HepG2 (cell line): ENCODE data around the gene TMEM63B. TPM values are rescaled to one million over a fixed set of nuclear protein-coding genes. Genes with fewer than 3 reads are reported as not detected.
A peak's percentile ranks its signal among the peaks of the same experiment; 100 is the strongest.

ENCODE experiments used
- ATAC-seq: fragments of 200-7000 bp; cut with Tn5 transposase; 3 replicates; pipeline ENCODE4 v1.9.1; 2020; ENCODE audit warnings: mild to moderate bottlenecking, moderate library complexity
- Bru-seq: library from RNA; stranded (reverse); fragments of 400-500 nt; gene quantifications from one replicate; lab custom pipeline; 2021; lab: Mats Ljungman, UMichigan
- BruChase-seq, 2 experiments: library from RNA; stranded (reverse); fragments of 400-500 nt; gene quantifications; one replicate each; lab custom pipeline; 2021; lab: Mats Ljungman, UMichigan
- BruUV-seq: library from RNA; stranded (reverse); fragments of 400-500 nt; replicated peaks from 2 replicates; lab custom pipeline; 2021; lab: Mats Ljungman, UMichigan
- CTCF ChIA-PET: fragments of 300-600 bp; formaldehyde crosslinking; extraction: SDS; loops from one replicate; lab custom pipeline; 2021; ENCODE audit warnings: low total read pairs, inconsistent platforms, low intra/inter-chr PET ratio; lab: Yijun Ruan, JAX
- POLR2A ChIA-PET: fragments of 350-600 bp; sonication (Branson Sonifier 250); formaldehyde crosslinking; loops from one replicate; lab custom pipeline; 2020; ENCODE audit warnings: antibody characterized with exemption, inconsistent platforms; lab: Yijun Ruan, JAX
- DNase-seq: peaks from one replicate; pipeline ENCODE4 v3.0.0-alpha.2; 2015; ENCODE audit warnings: low spot score
- FAIRE-seq: peaks from 3 replicates; lab custom pipeline; 2011; peaks lifted over from hg19 to GRCh38; lab: Jason Lieb, UNC
- H2AFZ ChIP-seq: one replicate; pipeline ENCODE4 v1.6.1; 2011; ENCODE audit warnings: low read length, inconsistent platforms
- H3K27ac ChIP-seq: fragments of 300-600 bp; 3 replicates; pipeline ENCODE4 v1.8.0; 2011; ENCODE audit warnings: mixed run types, mild to moderate bottlenecking, mixed read lengths, low read length, inconsistent platforms; ENCODE audit not compliant: insufficient read depth; ENCODE audit errors: extremely low read length
- H3K27me3 ChIP-seq, 2 experiments: fragments of 200-600 bp in 1 of 2; 2 replicates in 1 of 2; 3 replicates in 1 of 2; pipeline versions ENCODE4 v1.6.0 to v1.8.0; 2011; ENCODE audit warnings: low read length in 2 of 2, mild to moderate bottlenecking in 2 of 2, moderate library complexity in 2 of 2, inconsistent platforms in 1 of 2; ENCODE audit not compliant: insufficient read depth in 2 of 2, control insufficient read depth in 1 of 2
- H3K36me3 ChIP-seq, 2 experiments: fragments of 200-600 bp in 1 of 2; replicated peaks in 1 of 2; 2 replicates in 1 of 2; 3 replicates in 1 of 2; pipeline versions ENCODE4 v1.5.1 to v1.8.0; 2011; ENCODE audit warnings: low read length in 2 of 2, inconsistent platforms in 1 of 2; ENCODE audit not compliant: insufficient read depth in 2 of 2, control insufficient read depth in 1 of 2
- H3K4me1 ChIP-seq: 2 replicates; pipeline ENCODE4 v1.5.1; 2012; ENCODE audit warnings: low read length, inconsistent platforms; ENCODE audit not compliant: insufficient read depth
- H3K4me2 ChIP-seq: 2 replicates; pipeline ENCODE4 v1.6.0; 2011; ENCODE audit warnings: low read depth, low read length, inconsistent platforms
- H3K4me3 ChIP-seq, 3 experiments: fragments of 200-600 bp in 1 of 3; sonication (generic), shearing (Covaris generic) in 1 of 3; replicated peaks in 1 of 3; 2 replicates each; pipeline ENCODE4 v1.5.1; 2011 to 2016; ENCODE audit warnings: low read length in 3 of 3, inconsistent platforms in 2 of 3, low read depth in 2 of 3, mild to moderate bottlenecking in 2 of 3, control low read depth in 1 of 3, mixed read lengths in 1 of 3; ENCODE audit not compliant: insufficient read depth in 1 of 3
- H3K79me2 ChIP-seq: one replicate; pipeline ENCODE4 v1.6.1; 2011; ENCODE audit warnings: low read length, inconsistent platforms; ENCODE audit not compliant: insufficient read depth
- H3K9ac ChIP-seq: 2 replicates; pipeline ENCODE4 v1.6.0; 2011; ENCODE audit warnings: mild to moderate bottlenecking, low read depth, low read length, inconsistent platforms; ENCODE audit not compliant: insufficient read depth
- H3K9me3 ChIP-seq: 2 replicates; pipeline ENCODE4 v1.5.1; 2012; ENCODE audit warnings: mild to moderate bottlenecking, low read length
- H4K20me1 ChIP-seq: 2 replicates; pipeline ENCODE4 v1.6.0; 2011; ENCODE audit warnings: inconsistent platforms, mild to moderate bottlenecking, low read length, moderate library complexity; ENCODE audit not compliant: insufficient read depth
- DPF2 ChIP-seq: sonication (generic); formaldehyde crosslinking; IDR thresholded peaks from 2 replicates; pipeline ENCODE4 v1.4.0; 2020; ENCODE audit warnings: mild to moderate bottlenecking, low read depth, missing genetic modification reagents, borderline replicate concordance
- LCORL ChIP-seq, 2 experiments: fragments of 450-650 bp in 1 of 2; sonication (generic) in 1 of 2; formaldehyde crosslinking in 1 of 2; IDR thresholded peaks; 2 replicates each; pipeline versions ENCODE4 v1.5.0 to v1.6.1; 2017 to 2020; ENCODE audit warnings: antibody characterized with exemption in 1 of 2, missing genetic modification reagents in 1 of 2
- MAZ ChIP-seq, 2 experiments: sonication (generic) in 1 of 2; formaldehyde crosslinking in 1 of 2; IDR thresholded peaks; 2 replicates each; pipeline versions ENCODE4 v1.5.0 to v1.6.1; 2012 to 2020; ENCODE audit warnings: low read depth in 2 of 2, mild to moderate bottlenecking in 2 of 2, borderline replicate concordance in 1 of 2, improper control_type of control experiment in 1 of 2, low read length in 1 of 2, missing genetic modification reagents in 1 of 2, moderate library complexity in 1 of 2
- NFKB2 ChIP-seq: sonication (generic); formaldehyde crosslinking; IDR thresholded peaks from 2 replicates; pipeline ENCODE4 v1.4.0; 2020; ENCODE audit warnings: missing genetic modification reagents, borderline replicate concordance
- SP1 ChIP-seq, 2 experiments: fragments of 450-650 bp in 1 of 2; sonication (generic) in 1 of 2; formaldehyde crosslinking in 1 of 2; IDR thresholded peaks; 2 replicates each; pipeline versions ENCODE4 v1.4.0 to v1.6.1; 2016 to 2020; ENCODE audit warnings: missing genetic modification reagents in 1 of 2
- ZNF138 ChIP-seq: sonication (generic); formaldehyde crosslinking; IDR thresholded peaks from 2 replicates; pipeline ENCODE4 v1.5.0; 2020; ENCODE audit warnings: mild to moderate bottlenecking, low read depth, missing genetic modification reagents
- ZNF607 ChIP-seq: sonication (generic); formaldehyde crosslinking; IDR thresholded peaks from 2 replicates; pipeline ENCODE4 v1.5.1; 2020; ENCODE audit warnings: missing genetic modification reagents, mild to moderate bottlenecking, borderline replicate concordance
- WGBS: methylation state at CpG from one replicate; pipeline ENCODE4 v1.1.6; 2017; ENCODE audit warnings: low lambda C conversion rate; 5-methylcytosine and 5-hydroxymethylcytosine counted together
- in situ Hi-C: cut with HindIII; loops from 2 replicates; pipeline ENCODE4 v1.10.0; 2017; ENCODE audit warnings: low pct_unique_long_range_greater_than_20kb; ENCODE audit not compliant: extremely low pct_ligation_motif_present
- intact Hi-C: fragments of 100-400 bp; cut with micrococcal nuclease; formaldehyde crosslinking; loops from one replicate; pipeline ENCODE4 v1.10.0; 2022; ENCODE audit not compliant: unreplicated experiment
- long read RNA-seq, 2 experiments: library from RNA in 1 of 2; library from polyadenylated mRNA in 1 of 2; stranded (forward) in 1 of 2; unstranded in 1 of 2; transcript quantifications; one replicate each; pipeline ENCODE4 v2.0.0, GENCODE V29; 2019 to 2022
- polyA minus RNA-seq, 3 experiments: library from RNA; depleted of rRNA, polyadenylated mRNA; stranded (reverse); fragments of >200 nt; gene quantifications; 2 replicates each; pipeline ENCODE4 v1.2.3, GENCODE V29; 2011; ENCODE audit warnings: low replicate concordance in 1 of 3
- polyA plus RNA-seq, 8 experiments: library from polyadenylated mRNA; depleted of rRNA in 3 of 8; stranded (reverse) in 7 of 8; unstranded in 1 of 8; fragments of >200 nt; fragmentation: Illumina TruSeq in 4 of 8; extraction: Trizol in 4 of 8; gene quantifications; 2 replicates each; pipeline versions ENCODE4 v1.2.1 to v1.2.3, GENCODE V29; 2011 to 2016; ENCODE audit warnings: low read depth in 4 of 8, missing spikeins in 1 of 8, mixed read lengths in 1 of 8; ENCODE audit not compliant: insufficient read depth in 1 of 8
- total RNA-seq, 5 experiments: library from RNA; depleted of rRNA; stranded (reverse); fragments of >200 nt; fragmentation: Illumina TruSeq; extraction: Trizol; gene quantifications; 2 replicates each; pipeline ENCODE4 v1.2.3, GENCODE V29; 2016; ENCODE audit warnings: low read depth in 1 of 5
- TF ChIP-seq, protein P1 (sequence below): sonication (generic); formaldehyde crosslinking; IDR thresholded peaks from 2 replicates; pipeline ENCODE4 v1.4.0; 2020; ENCODE audit warnings: mild to moderate bottlenecking, missing genetic modification reagents
- TF ChIP-seq, protein P2 (sequence below): sonication (generic); formaldehyde crosslinking; conservative IDR thresholded peaks from 2 replicates; pipeline ENCODE4 v1.4.0; 2020; ENCODE audit warnings: mild to moderate bottlenecking, missing genetic modification reagents, moderate library complexity

Gene TMEM63B
- total RNA-seq (2016; rRNA removed; fragmentation: Illumina TruSeq; extraction: Trizol) = 13.9 and 27.4 TPM in 2 replicates
- 5.1 and 5.8 TPM in 2 replicates for total RNA-seq (2016; cell fraction: cytosol; rRNA removed; fragmentation: Illumina TruSeq; extraction: Trizol; ENCODE audit: low read depth)
- total RNA-seq (2016; cell fraction: insoluble cytoplasmic fraction; rRNA removed; fragmentation: Illumina TruSeq; extraction: Trizol) = 11.4 and 28.3 TPM in 2 replicates
- total RNA-seq (2016; cell fraction: membrane; rRNA removed; fragmentation: Illumina TruSeq; extraction: Trizol) = 14.9 and 15.8 TPM in 2 replicates
- total RNA-seq (2016; cell fraction: nucleus; rRNA removed; fragmentation: Illumina TruSeq; extraction: Trizol) = 28.7 and 33.8 TPM in 2 replicates
- polyA plus RNA-seq (2011; rRNA removed) = 75.8 and 83.8 TPM in 2 replicates
- 81.0 and 82.0 TPM in 2 replicates for polyA plus RNA-seq (2011; cell fraction: cytosol; rRNA removed)
- polyA plus RNA-seq (2011; cell fraction: nucleus; rRNA removed) = 185 and 224 TPM in 2 replicates
- polyA plus RNA-seq (2012) = 37.7 and 41.7 TPM in 2 replicates
- polyA plus RNA-seq (2016; cell fraction: cytosol; fragmentation: Illumina TruSeq; extraction: Trizol; ENCODE audit: low read depth) = 5.0 and 5.6 TPM in 2 replicates
- 13.6 and 16.8 TPM in 2 replicates for polyA plus RNA-seq (2016; cell fraction: insoluble cytoplasmic fraction; fragmentation: Illumina TruSeq; extraction: Trizol; ENCODE audit: low read depth)
- 10.0 and 10.2 TPM in 2 replicates for polyA plus RNA-seq (2016; cell fraction: membrane; fragmentation: Illumina TruSeq; extraction: Trizol; ENCODE audit: low read depth)
- 69.5 and 76.1 TPM in 2 replicates for polyA plus RNA-seq (2016; cell fraction: nucleus; fragmentation: Illumina TruSeq; extraction: Trizol; ENCODE audit: insufficient read depth, low read depth)
- polyA minus RNA-seq (2011; rRNA and poly(A)+ RNA removed; ENCODE audit: low replicate concordance) = 62.2 and 179 TPM in 2 replicates
- polyA minus RNA-seq (2011; cell fraction: cytosol; rRNA and poly(A)+ RNA removed) = 36.8 and 42.0 TPM in 2 replicates
- 36.6 and 36.8 TPM in 2 replicates for polyA minus RNA-seq (2011; cell fraction: nucleus; rRNA and poly(A)+ RNA removed)
- Bru-seq, nascent RNA = percentile 71 among the genes with signal in this experiment
- BruChase-seq, experiment 1, labeled RNA remaining after a 6-hour chase = percentile 79 among the genes with signal in this experiment
- BruChase-seq, experiment 2, labeled RNA remaining after a 2-hour chase = percentile 78 among the genes with signal in this experiment
- long read RNA-seq, experiment 1, partial matches to known transcripts = 1 of 3 reads
- long read RNA-seq, experiment 1, other reads (novel, unspliced or antisense) = 2 of 3 reads
- long read RNA-seq, experiment 2, transcript TMEM63B-202 (24 exons, 3,198 nt) = major isoform, 8 of 69 reads
- long read RNA-seq, experiment 2, partial matches to known transcripts = 18 of 69 reads
- long read RNA-seq, experiment 2, other reads (novel, unspliced or antisense) = 41 of 69 reads

- 1% methylated on average over 34 of the region's 80 CpGs for WGBS
- in situ Hi-C loops = no loop called here
- TF ChIP-seq SP1 (IDR thresholded peaks at IDR 0.05) (no peak), SP1 (CRISPR knock-in tag; IDR thresholded peaks at IDR 0.05) (peak; percentile 57), ZNF607 (CRISPR knock-in tag) (no peak; the same call in 1 of the 2 replicates), NFKB2 (CRISPR knock-in tag) (0 out of 2 replicates have a peak, but pooled peaks have one; percentile 54), DPF2 (CRISPR knock-in tag) (no peak), MAZ (IDR thresholded peaks at IDR 0.05; ENCODE audit: borderline replicate concordance, low read depth, low read length) (peak; percentile 56; the same call in 1 of the 2 replicates), MAZ (CRISPR knock-in tag; IDR thresholded peaks at IDR 0.05; ENCODE audit: low read depth) (peak; percentile 82), ZNF138 (CRISPR knock-in tag) (peak; percentile 77; the same call in 1 of the 2 replicates), LCORL (IDR thresholded peaks at IDR 0.05) (no peak), LCORL (CRISPR knock-in tag; IDR thresholded peaks at IDR 0.05) (0 out of 2 replicates have a peak, but pooled peaks have one; percentile 3)
- TF ChIP-seq, protein P1, sequence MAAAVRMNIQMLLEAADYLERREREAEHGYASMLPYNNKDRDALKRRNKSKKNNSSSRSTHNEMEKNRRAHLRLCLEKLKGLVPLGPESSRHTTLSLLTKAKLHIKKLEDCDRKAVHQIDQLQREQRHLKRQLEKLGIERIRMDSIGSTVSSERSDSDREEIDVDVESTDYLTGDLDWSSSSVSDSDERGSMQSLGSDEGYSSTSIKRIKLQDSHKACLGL (CRISPR knock-in tag) = peak; percentile 21; the same call in 1 of the 2 replicates
- TF ChIP-seq, protein P2, sequence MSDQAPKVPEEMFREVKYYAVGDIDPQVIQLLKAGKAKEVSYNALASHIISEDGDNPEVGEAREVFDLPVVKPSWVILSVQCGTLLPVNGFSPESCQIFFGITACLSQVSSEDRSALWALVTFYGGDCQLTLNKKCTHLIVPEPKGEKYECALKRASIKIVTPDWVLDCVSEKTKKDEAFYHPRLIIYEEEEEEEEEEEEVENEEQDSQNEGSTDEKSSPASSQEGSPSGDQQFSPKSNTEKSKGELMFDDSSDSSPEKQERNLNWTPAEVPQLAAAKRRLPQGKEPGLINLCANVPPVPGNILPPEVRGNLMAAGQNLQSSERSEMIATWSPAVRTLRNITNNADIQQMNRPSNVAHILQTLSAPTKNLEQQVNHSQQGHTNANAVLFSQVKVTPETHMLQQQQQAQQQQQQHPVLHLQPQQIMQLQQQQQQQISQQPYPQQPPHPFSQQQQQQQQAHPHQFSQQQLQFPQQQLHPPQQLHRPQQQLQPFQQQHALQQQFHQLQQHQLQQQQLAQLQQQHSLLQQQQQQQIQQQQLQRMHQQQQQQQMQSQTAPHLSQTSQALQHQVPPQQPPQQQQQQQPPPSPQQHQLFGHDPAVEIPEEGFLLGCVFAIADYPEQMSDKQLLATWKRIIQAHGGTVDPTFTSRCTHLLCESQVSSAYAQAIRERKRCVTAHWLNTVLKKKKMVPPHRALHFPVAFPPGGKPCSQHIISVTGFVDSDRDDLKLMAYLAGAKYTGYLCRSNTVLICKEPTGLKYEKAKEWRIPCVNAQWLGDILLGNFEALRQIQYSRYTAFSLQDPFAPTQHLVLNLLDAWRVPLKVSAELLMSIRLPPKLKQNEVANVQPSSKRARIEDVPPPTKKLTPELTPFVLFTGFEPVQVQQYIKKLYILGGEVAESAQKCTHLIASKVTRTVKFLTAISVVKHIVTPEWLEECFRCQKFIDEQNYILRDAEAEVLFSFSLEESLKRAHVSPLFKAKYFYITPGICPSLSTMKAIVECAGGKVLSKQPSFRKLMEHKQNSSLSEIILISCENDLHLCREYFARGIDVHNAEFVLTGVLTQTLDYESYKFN = peak; percentile 15; the same call in 1 of the 2 replicates
Measured at GRCh38 chr6:44127186-44128019, at the start of gene TMEM63B, which contains the start of gene MRPL14. Gene TMEM63B, plus strand, starts transcription at chr6:44127554. Its CDS starts 7,031 bp downstream, at chr6:44134585. Gene MRPL14, minus strand, starts transcription at chr6:44127452. Its CDS starts 10,841 bp downstream, at chr6:44116611.

More at GRCh38 chr6:44127186-44128019, at the start of gene TMEM63B, which contains the start of gene MRPL14:
- ChIA-PET POLR2A (interaction anchor here (0.6 to 1.5 kb wide), 13 partner anchors 9 to 870 kb away, joined by 3 to 17 read pairs (median 5); partner anchors contain the start of genes HSP90AB1 and SLC35B2), CTCF (no interaction called here)
- H3K4me2 ChIP-seq = peak within 1 kb of the TSS; percentile 96
- no peaks in the 10 kb centered on the region; a peak in 1 of 5 replicates for H3K27me3 ChIP-seq
- peak within 1 kb of the TSS; percentile 94 to 95 (median 95) for H3K4me3 ChIP-seq
- FAIRE-seq (no peak), DNase-seq (peak; percentile 76), ATAC-seq (peak; percentile 81)
- H3K27ac ChIP-seq = peak within 1 kb of the TSS; percentile 86
- H3K36me3 ChIP-seq = peaks cover 0 to 7% of the 10 kb centered on the region in 2 experiments; a peak in 2 of 5 replicates
- H3K9me3 ChIP-seq = no peaks in the 10 kb centered on the region
- peak within 1 kb of the TSS; percentile 94 for H3K9ac ChIP-seq
- peaks cover 39% of the 10 kb centered on the region for H4K20me1 ChIP-seq
- H2AFZ ChIP-seq = no peak within 1 kb of the TSS
- intact Hi-C loops = loop anchor here (2.0 kb wide), 2 partner anchors 15 to 23 kb away; no protein-coding TSS in a partner anchor
- no TSS peak for BruUV-seq
- H3K79me2 ChIP-seq = peaks cover 81% of the 10 kb centered on the region
- peaks cover 79% of the 10 kb centered on the region for H3K4me1 ChIP-seq
